Posterior vena cava (tissue), 2 donors: ENCODE data around the gene SRSF2. TPM values are rescaled to one million over a fixed set of nuclear protein-coding genes. Genes with fewer than 3 reads are reported as not detected.
"Not testable (repeated sequence)": the region's sequence is repeated elsewhere in the genome, so short reads cannot be mapped to it uniquely, and the experiment has no call there.

Experiments
- DNase-seq: peaks from one replicate; pipeline ENCODE4 v3.0.0-alpha.2; 2020; ENCODE audit warnings: low spot score
- intact Hi-C, 2 donors: fragments of 100-400 bp; cut with DNase I; formaldehyde crosslinking; loops; one replicate each; pipeline versions ENCODE4 v1.14.1 to v1.14.2; 2022 to 2023
- total RNA-seq, 2 donors: library from RNA; stranded (reverse); fragmentation: NEBNext Ultra II Directional; extraction: Animal tissue kit (Norgen Biotek cat#: 25700); gene quantifications; one replicate each; pipeline ENCODE4 v1.2.1, GENCODE V29; 2021
- donor health status: DM: yes; HTN: yes; CAD: no.
- donor health status: DM: yes; HTN: yes; CAD: no.

The SRSF2 gene
- total RNA-seq, 2 donors from 2014 or later: 120 to 133 TPM

- DNase-seq: no peak
- intact Hi-C loops: loop anchor here in 1 of 2 donors (5.0 kb wide), 1 partner anchor 598 kb away; the partner anchor contains the start of gene FOXJ1
Measured at GRCh38 chr17:76740329-76741118, 3.4 kb upstream of the SRSF2 start.

- intact Hi-C loops: loop anchor here in 1 of 2 donors (5.0 kb wide), 1 partner anchor 597 kb away; the partner anchor contains the start of gene FOXJ1
- not testable (repeated sequence) for DNase-seq
Measured at GRCh38 chr17:76739568-76740115, 2.5 kb upstream of the SRSF2 start.

- DNase-seq: no peak
- intact Hi-C loops: no loop called here
Measured at GRCh38 chr17:76738468-76738850, 1.3 kb upstream of the SRSF2 start.

DNA sequence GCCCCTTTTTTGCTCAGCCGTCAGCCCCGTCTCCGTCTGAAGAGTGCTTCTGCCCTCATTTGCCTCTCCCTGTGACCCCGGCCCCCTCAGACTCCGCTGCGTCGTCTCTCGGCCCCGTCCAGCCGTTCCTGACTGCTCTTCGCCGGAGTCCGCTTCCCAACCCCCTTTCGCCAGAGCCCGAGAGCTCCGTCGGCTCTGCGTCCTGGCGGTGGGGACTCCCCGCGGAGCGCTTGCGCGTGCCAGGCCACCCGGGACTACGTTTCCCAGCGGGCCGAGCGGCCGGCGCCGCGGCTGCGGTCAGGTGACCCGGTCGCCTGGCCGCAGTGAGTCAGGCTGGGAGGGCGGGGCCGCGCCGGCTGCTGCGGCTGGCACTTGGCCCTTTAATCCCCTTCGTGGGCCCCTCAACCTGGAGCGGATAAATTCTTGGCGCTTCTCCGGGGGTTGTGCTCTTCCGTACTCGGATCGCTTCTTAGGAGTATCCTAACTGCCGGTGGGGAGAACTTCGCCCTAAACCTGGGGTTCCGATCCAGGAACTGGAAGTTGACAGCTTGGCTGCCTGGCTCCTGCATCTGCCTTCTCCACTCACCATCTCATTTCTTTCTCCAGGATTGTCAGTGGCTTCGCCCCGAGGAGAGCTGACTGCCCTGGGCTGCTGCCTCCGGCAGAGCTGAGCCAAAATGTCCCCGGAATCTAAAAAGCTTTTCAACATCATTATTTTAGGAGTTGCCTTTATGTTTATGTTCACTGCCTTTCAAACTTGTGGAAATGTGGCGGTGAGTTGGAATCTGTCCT lies 741 bp upstream of the SRSF2 start, which contains the start of gene MFSD11:
Gene MFSD11 (plus strand): TSS at position 444 of the 792 bp plus-strand sequence. CDS start 234 bp downstream, at position 678.
- DNase-seq: peak; percentile 97
- intact Hi-C loops: no loop called here

- DNase-seq: peak; percentile 95
- intact Hi-C loops: no loop called here
Measured at GRCh38 chr17:76736349-76737081, 616 bp downstream of the SRSF2 start.

GRCh38 chr17:76735586-76736348 lies 1.4 kb downstream of the SRSF2 start:
- no peak for DNase-seq
- intact Hi-C loops: no loop called here

GRCh38 chr17:76735006-76735405 lies 2.1 kb downstream of the SRSF2 start:
- no peak for DNase-seq
- intact Hi-C loops: no loop called here

- intact Hi-C loops: no loop called here
- DNase-seq: no peak
Measured at GRCh38 chr17:76734080-76734840, 2.9 kb downstream of the SRSF2 start.

DNA sequence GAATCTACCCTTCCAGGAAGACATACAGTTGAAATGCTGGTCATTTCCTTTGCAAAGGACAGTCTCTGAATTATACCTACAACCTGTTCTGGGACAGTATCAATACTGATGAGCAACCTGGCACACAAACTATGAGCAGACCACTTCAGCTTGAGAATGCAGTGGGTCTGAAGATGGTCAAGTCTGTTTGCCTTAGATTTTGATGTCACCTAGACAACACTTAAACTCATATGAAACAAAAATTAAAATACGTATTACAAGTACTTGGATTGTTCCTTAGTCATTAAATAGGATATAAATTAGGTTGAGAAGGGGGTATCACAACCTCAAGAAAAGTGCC lies 3.5 kb downstream of the SRSF2 start:
- DNase-seq: no peak
- intact Hi-C loops: no loop called here

DNA sequence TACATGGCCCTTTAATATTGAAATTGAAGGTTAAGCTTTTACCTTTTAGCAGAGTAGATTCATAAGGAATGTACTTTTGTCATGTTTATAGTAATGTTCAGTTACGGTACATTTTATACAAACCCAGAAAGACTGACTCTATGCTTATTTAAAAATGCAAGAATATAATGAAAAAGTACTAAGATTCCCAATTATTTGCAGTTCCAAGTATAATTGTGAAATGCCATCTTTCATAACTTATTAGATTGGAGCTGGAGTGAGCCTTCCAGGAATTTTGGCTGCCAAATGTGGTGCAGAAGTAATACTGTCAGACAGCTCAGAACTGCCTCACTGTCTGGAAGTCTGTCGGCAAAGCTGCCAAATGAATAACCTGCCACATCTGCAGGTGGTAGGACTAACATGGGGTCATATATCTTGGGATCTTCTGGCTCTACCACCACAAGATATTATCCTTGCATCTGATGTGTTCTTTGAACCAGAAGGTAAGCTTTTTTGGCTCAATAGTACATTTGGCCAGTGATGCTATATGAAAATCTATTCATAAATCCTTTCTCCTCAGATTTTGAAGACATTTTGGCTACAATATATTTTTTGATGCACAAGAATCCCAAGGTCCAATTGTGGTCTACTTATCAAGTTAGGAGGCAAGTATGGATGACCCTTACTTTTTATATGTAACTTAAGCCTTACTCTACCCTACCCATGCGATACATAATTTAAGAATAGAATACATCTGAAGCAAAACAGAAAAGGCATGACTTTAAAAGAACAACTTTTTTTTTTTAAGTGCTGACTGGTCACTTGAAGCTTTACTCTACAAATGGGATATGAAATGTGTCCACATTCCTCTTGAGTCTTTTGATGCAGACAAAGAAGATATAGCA lies 4.2 kb downstream of the SRSF2 start:
- DNase-seq: no peak
- intact Hi-C loops: no loop called here

DNA sequence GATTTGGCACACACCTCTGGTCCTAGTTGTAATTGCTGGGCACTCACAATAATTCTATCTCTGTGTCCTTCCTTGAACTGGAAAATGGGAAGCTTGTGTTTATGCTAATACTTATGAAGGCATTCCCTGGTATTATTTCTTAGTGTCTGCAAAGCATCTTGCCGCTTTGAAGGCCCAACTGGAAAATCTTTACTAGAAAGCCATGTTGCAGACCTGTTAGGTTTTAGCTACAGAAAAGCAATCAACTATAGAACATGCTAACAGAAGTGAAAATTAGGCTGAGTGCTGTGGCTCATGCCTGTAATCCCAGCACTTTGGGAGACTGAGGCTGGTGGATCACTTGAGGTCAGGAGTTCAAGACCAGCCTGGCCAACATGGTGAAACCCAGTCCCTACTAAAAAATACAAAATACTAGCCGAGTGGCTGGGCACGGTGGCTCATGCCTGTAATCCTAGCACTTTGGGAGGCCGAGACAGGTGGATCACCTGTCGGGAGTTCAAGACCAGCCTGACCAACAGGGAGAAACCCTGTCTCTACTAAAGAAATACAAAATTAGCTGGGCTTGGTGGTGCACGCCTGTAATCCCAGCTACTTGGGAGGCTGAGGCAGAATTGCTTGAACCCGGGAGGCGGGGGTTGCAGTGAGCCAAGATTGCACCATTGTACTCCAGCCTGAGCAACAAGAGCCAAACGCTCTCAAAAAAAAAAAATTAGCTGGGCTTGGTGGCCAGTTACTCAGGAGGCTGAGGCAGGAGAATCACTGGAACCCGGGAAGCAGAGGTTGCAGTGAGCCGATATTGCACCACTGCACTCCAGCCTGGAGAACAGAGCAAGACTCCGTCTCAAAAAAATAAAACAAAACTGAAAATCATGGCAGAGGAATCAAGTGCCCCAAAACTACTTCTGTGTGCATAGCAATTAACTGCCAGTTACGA lies 5.1 kb downstream of the SRSF2 start:
- intact Hi-C loops, DNase-seq: not testable (repeated sequence)

GRCh38 chr17:76727745-76728456 lies 9.2 kb downstream of the SRSF2 start:
- intact Hi-C loops: no loop called here
- DNase-seq: no peak

GRCh38 chr17:76726776-76727718 lies 10.1 kb downstream of the SRSF2 start, which contains the start of gene METTL23:
Gene METTL23 (plus strand): TSS chr17:76726839. CDS start chr17:76729711, 2,872 bp downstream.
- intact Hi-C loops: no loop called here
- peak; percentile 95 for DNase-seq

DNA sequence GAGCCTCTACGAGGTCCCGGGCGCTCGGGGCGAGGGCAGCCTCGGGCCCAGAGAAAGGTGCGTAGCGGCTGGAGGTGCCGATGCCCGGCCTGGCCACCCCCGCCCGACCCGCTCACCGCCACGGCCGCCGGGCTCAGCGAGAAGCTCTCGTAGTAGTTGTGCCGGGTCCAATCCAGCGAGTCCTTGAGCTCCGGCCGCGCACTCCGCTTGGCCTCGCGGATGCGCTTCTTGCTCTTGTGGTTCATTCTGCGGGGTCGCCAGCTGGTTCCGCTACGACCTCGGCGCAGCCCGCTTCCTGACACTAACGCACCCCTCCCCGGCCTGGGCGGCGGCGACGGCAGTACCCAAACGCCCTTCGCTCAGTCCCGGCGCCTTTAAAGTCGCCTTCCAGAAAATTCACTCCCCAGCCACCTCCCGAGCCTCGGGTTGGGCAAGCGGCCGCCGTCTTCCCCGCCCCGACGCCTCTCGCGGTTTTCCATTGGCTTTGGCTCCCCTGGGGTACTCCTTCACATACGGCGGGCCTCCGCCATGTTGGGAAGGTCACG lies 10.8 kb downstream of the SRSF2 start, which contains the start of gene JMJD6:
Gene JMJD6 (minus strand): TSS at position 376 of the 545 bp plus-strand sequence. CDS start 131 bp downstream, at position 245.
- peak; percentile 99 for DNase-seq
- intact Hi-C loops: no loop called here
